ENCODE data around the gene RAB34. TPM values are rescaled to one million over a fixed set of nuclear protein-coding genes. Genes with fewer than 3 reads are reported as not detected.
"Not testable (repeated sequence)": the region's sequence is repeated elsewhere in the genome, so short reads cannot be mapped to it uniquely, and the experiment has no call there.

RAB34 gene
- total RNA-seq, 1 experiment from 2014 or later: 189 TPM

DNA sequence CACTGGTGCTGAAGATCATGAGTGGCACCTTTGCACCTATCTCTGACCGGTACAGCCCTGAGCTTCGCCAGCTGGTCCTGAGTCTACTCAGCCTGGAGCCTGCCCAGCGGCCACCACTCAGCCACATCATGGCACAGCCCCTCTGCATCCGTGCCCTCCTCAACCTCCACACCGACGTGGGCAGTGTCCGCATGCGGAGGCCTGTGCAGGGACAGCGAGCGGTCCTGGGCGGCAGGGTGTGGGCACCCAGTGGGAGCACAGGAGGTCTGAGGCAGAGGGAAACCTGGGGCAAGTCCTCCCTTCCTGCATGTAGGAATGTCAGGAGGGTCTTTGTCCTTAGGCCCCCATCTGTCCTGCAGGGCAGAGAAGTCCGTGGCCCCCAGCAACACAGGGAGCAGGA is 19.6 kb upstream of the RAB34 start:
- H3K36me3 Mint-ChIP-seq (ENCODE audit: insufficient read depth in 1 of 3, low read depth in 3 of 3): peaks cover 20 to 52% (median 28%) of the 10 kb centered on the region in 3 experiments; a peak in 6 of 7 replicates
- no peak overlapping the region for H3K9ac ChIP-seq (ENCODE audit: extremely low read depth, insufficient read length, low read length)
- no peak overlapping the region for H3K23ac ChIP-seq (ENCODE audit: insufficient read length, low read depth, low read length)
- no peaks in the 10 kb centered on the region for H3K4me1 ChIP-seq (ENCODE audit: insufficient read depth, low read length)
- no peak overlapping the region for H2BK20ac ChIP-seq (ENCODE audit: low read depth, low read length, poor library complexity, severe bottlenecking)
- H3K9me3 ChIP-seq (ENCODE audit: control insufficient read depth, low read depth, low read length): no peaks in the 10 kb centered on the region
- no peak overlapping the region for H4K5ac ChIP-seq (ENCODE audit: insufficient read length, low read depth, low read length)
- no peak overlapping the region for H3K4ac ChIP-seq (ENCODE audit: low read depth, low read length)
- TF ChIP-seq, protein P1, sequence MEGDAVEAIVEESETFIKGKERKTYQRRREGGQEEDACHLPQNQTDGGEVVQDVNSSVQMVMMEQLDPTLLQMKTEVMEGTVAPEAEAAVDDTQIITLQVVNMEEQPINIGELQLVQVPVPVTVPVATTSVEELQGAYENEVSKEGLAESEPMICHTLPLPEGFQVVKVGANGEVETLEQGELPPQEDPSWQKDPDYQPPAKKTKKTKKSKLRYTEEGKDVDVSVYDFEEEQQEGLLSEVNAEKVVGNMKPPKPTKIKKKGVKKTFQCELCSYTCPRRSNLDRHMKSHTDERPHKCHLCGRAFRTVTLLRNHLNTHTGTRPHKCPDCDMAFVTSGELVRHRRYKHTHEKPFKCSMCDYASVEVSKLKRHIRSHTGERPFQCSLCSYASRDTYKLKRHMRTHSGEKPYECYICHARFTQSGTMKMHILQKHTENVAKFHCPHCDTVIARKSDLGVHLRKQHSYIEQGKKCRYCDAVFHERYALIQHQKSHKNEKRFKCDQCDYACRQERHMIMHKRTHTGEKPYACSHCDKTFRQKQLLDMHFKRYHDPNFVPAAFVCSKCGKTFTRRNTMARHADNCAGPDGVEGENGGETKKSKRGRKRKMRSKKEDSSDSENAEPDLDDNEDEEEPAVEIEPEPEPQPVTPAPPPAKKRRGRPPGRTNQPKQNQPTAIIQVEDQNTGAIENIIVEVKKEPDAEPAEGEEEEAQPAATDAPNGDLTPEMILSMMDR (conservative IDR thresholded peaks at IDR 0.05): no peak
- no peak overlapping the region; the same call in 1 of the 2 replicates for H3K14ac ChIP-seq (ENCODE audit: insufficient read depth, low read length)
- no peak overlapping the region for H4K8ac ChIP-seq (replicated peaks; ENCODE audit: insufficient read length, low read depth, low read length)
- H3K27ac Mint-ChIP-seq: no peak overlapping the region; a peak in 1 of 7 replicates
- H3K4me1 Mint-ChIP-seq: no peaks in the 10 kb centered on the region
- H3K27me3 ChIP-seq (ENCODE audit: insufficient read depth, low read length): no peaks in the 10 kb centered on the region
- no peak overlapping the region for H3K56ac ChIP-seq (ENCODE audit: insufficient read length, low read depth, low read length)
- no peak overlapping the region for H3K4me2 ChIP-seq (ENCODE audit: insufficient read depth, insufficient read length, low read length)
- H2BK15ac ChIP-seq (ENCODE audit: low read depth, low read length): no peak overlapping the region
- no peak overlapping the region for H2BK120ac ChIP-seq (ENCODE audit: low read depth, low read length, poor library complexity, severe bottlenecking)
- no peaks in the 10 kb centered on the region for H4K20me1 ChIP-seq (ENCODE audit: control insufficient read depth, insufficient read depth, insufficient read length)
- H4K91ac ChIP-seq (ENCODE audit: insufficient read length, low read depth, low read length): no peak overlapping the region
- H3K27ac ChIP-seq (ENCODE audit: insufficient read length, low read depth, low read length): no peak overlapping the region
- H3K9me3 Mint-ChIP-seq: no peaks in the 10 kb centered on the region
- no peak overlapping the region for H3K4me3 Mint-ChIP-seq
- H2BK12ac ChIP-seq (ENCODE audit: insufficient read length, low read depth, low read length): no peak overlapping the region
- H3K79me1 ChIP-seq (ENCODE audit: insufficient read depth, low read depth, low read length, poor library complexity, severe bottlenecking): no peaks in the 10 kb centered on the region
- H3K27me3 Mint-ChIP-seq (ENCODE audit: low read depth): no peaks in the 10 kb centered on the region
- no peak overlapping the region for H3T11ph ChIP-seq (ENCODE audit: low read length)
- no peak overlapping the region for H2BK5ac ChIP-seq (ENCODE audit: insufficient read length, low read length)
- H3K23me2 ChIP-seq (ENCODE audit: insufficient read length, low read depth, low read length, poor library complexity, severe bottlenecking): peaks cover 2% of the 10 kb centered on the region
- DNase-seq: no peak
- no peaks in the 10 kb centered on the region for H3K79me2 ChIP-seq (ENCODE audit: insufficient read depth, low read length)
- H2AK5ac ChIP-seq (ENCODE audit: insufficient read length, low read length): no peak overlapping the region
- no peak overlapping the region for H2AFZ ChIP-seq (ENCODE audit: low read length)
- WGBS (ENCODE audit: extremely low coverage, insufficient read length, low lambda C conversion rate): no CpG with 5 or more reads among the region's 12 CpGs
- no peak overlapping the region for H3K18ac ChIP-seq (ENCODE audit: insufficient read length, low read depth, low read length)

DNA sequence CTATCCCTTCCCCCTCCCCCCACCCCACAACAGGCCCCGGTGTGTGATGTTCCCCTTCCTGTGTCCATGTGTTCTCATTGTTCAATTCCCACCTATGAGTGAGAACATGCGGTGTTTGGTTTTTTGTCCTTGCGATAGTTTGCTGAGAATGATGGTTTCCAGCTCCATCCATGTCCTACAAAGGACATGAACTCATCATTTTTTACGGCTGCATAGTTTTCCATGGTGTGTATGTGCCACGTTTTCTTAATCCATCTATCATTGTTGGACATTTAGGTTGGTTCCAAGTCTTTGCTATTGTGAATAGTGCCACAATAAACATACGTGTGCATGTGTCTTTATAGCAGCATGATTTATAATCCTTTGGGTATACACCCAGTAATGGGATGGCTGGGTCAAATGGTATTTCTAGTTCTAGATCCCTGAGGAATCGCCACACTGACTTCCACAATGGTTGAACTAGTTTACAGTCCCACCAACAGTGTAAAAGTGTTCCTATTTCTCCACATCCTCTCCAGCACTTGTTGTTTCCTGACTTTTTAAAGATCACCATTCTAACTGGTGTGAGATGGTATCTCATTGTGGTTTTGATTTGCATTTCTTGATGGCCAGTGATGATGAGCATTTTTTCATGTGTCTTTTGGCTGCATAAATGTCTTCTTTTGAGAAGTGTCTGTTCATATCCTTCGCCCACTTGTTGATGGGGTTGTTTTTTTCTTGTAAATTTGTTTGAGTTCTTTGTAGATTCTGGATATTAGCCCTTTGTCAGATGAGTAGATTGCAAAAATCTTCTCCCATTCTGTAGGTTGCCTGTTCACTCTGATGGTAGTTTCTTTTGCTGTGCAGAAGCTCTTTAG is 18.5 kb upstream of the RAB34 start:
- H3K9me3 Mint-ChIP-seq; H3K79me2 ChIP-seq (ENCODE audit: insufficient read depth, low read length); H3K14ac ChIP-seq (ENCODE audit: insufficient read depth, low read length); H3T11ph ChIP-seq (ENCODE audit: low read length); H3K56ac ChIP-seq (ENCODE audit: insufficient read length, low read depth, low read length); H3K27ac Mint-ChIP-seq; H2BK15ac ChIP-seq (ENCODE audit: low read depth, low read length); H3K18ac ChIP-seq (ENCODE audit: insufficient read length, low read depth, low read length); H2BK12ac ChIP-seq (ENCODE audit: insufficient read length, low read depth, low read length); H2AK5ac ChIP-seq (ENCODE audit: insufficient read length, low read length); H3K9ac ChIP-seq (ENCODE audit: extremely low read depth, insufficient read length, low read length); H2AFZ ChIP-seq (ENCODE audit: low read length); H3K4me1 Mint-ChIP-seq; H3K27me3 Mint-ChIP-seq (ENCODE audit: low read depth); H3K27ac ChIP-seq (ENCODE audit: insufficient read length, low read depth, low read length); H3K23me2 ChIP-seq (ENCODE audit: insufficient read length, low read depth, low read length, poor library complexity, severe bottlenecking); H2BK120ac ChIP-seq (ENCODE audit: low read depth, low read length, poor library complexity, severe bottlenecking); H3K27me3 ChIP-seq (ENCODE audit: insufficient read depth, low read length); H4K91ac ChIP-seq (ENCODE audit: insufficient read length, low read depth, low read length); H3K4ac ChIP-seq (ENCODE audit: low read depth, low read length); H3K79me1 ChIP-seq (ENCODE audit: insufficient read depth, low read depth, low read length, poor library complexity, severe bottlenecking); H3K4me1 ChIP-seq (ENCODE audit: insufficient read depth, low read length); H2BK20ac ChIP-seq (ENCODE audit: low read depth, low read length, poor library complexity, severe bottlenecking); H3K23ac ChIP-seq (ENCODE audit: insufficient read length, low read depth, low read length); H3K4me3 Mint-ChIP-seq; DNase-seq; H3K4me2 ChIP-seq (ENCODE audit: insufficient read depth, insufficient read length, low read length); H4K8ac ChIP-seq (replicated peaks; ENCODE audit: insufficient read length, low read depth, low read length); H2BK5ac ChIP-seq (ENCODE audit: insufficient read length, low read length); H3K9me3 ChIP-seq (ENCODE audit: control insufficient read depth, low read depth, low read length); H4K20me1 ChIP-seq (ENCODE audit: control insufficient read depth, insufficient read depth, insufficient read length); H4K5ac ChIP-seq (ENCODE audit: insufficient read length, low read depth, low read length): not testable (repeated sequence)
- peaks cover 22 to 44% (median 24%) of the 10 kb centered on the region in 3 experiments; a peak in 6 of 7 replicates for H3K36me3 Mint-ChIP-seq (ENCODE audit: insufficient read depth in 1 of 3, low read depth in 3 of 3)
- WGBS (ENCODE audit: extremely low coverage, insufficient read length, low lambda C conversion rate): no CpG with 5 or more reads among the region's 8 CpGs

Data from H9 (cell line).